CD4-positive, alpha-beta T cell treated with Interleukin-6 for 4 hours (primary cell): ENCODE results near the gene DOCK2.
"Not testable (repeated sequence)": the region's sequence is repeated elsewhere in the genome, so short reads cannot be mapped to it uniquely, and the experiment has no call there.

Source experiments
- DNase-seq: peaks from one replicate; pipeline ENCODE4 v3.0.0-alpha.2; 2020; ENCODE audit warnings: mixed read lengths

DOCK2 gene

DNA sequence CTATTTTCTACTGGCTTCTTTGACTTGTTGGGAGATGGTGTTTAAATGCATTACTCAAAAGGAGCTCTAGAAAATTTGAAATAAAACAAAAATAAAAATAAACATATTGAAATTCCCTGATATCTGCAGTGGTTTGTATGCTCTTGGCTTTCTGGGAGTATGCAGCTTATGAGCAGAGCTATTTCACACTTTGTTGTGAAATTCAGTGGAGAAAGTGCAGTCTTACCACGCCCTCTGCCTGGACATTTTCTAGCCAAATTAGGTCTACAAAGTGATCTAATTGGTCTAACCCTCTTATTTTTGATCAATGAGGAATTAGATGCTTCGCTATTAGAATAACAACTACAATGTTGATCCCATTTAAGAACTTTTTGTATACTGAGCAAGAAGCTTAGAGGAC, 276.4 kb downstream of the DOCK2 start:
- no peak for DNase-seq

DNA sequence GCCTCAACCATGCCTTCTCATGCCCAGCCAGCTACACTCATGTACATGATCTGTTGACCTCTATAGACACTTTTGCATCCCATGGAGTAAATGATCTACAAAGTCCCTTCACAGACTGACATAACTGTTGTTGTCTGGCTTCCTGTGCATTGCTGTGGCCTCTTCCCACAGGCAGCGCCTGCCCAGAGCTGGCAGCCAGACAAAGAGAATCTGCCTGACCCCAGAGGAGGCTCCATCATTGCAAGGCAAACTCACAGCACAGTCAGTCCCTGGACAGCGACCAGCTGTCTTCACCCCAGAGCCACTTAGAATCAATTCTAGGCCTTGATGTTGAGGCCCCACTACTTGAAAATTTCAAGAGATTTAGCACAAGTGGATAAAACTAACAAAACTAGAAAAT, 277.7 kb downstream of the DOCK2 start:
- no peak for DNase-seq

- no peak for DNase-seq
Observed at GRCh38 chr5:169917500-169917899, 280.4 kb downstream of the DOCK2 start.

DNA sequence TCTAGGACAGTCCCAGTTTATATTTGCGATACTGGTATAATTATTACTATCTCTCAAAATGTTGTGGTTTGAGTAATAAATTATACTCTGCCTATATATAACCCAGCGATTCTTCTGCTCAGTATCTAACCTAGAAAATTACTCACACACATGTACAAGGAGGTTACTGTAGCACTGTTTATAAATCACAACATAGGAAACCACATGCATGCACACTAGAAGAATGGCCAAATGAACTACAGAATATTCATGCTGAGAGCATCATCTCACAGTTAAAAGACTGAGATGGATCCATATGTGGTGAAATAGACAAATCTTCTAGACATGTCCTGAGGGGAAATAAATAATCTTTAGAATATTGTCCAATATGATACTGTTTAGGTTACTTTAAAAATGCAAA, 281.2 kb downstream of the DOCK2 start:
- no peak for DNase-seq

DNA sequence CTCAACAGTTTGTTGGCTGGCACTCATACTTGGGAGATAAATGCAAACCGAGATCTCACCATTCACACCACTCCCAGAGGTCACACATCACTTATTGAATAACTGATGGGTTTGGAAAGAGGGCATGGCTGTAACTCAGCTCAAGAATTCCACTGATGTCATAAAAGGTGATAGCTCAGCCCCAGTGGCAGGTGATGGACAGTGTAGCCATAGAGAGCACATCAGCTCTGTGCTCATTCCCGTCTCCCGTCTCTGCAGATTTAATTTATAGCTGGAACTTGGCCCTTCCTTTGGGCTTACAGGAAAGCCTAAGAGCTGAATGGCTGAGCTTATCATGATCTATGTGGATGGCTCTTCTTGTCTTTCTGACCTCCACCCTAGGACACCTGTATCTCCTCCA, 283.4 kb downstream of the DOCK2 start:
- DNase-seq: no peak

DNA sequence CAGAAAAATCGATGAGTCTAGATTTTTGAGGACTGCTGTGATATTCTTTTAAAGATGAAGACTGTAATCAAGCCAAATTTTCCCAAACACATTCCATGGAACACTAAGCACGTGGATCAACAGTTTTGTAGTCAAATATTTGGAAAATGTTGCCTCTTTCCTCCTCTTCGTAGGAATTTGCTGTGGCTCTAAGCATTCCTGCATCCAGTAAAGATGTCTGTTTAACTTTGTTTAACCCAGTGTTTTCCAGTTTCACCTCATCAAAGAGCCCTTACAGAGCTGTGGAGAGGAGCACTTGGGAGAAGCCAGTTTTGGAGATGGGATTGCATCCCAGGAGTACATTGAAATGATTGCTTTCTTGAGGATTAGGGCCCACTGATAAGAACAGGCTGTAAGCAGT, 284.3 kb downstream of the DOCK2 start:
- no peak for DNase-seq

- DNase-seq: no peak
Observed at GRCh38 chr5:169921949-169922348, 284.9 kb downstream of the DOCK2 start.

- DNase-seq: no peak
Observed at GRCh38 chr5:169922474-169922873, 285.4 kb downstream of the DOCK2 start.

GRCh38 chr5:169923988-169924387, 286.9 kb downstream of the DOCK2 start:
- no peak for DNase-seq

DNA sequence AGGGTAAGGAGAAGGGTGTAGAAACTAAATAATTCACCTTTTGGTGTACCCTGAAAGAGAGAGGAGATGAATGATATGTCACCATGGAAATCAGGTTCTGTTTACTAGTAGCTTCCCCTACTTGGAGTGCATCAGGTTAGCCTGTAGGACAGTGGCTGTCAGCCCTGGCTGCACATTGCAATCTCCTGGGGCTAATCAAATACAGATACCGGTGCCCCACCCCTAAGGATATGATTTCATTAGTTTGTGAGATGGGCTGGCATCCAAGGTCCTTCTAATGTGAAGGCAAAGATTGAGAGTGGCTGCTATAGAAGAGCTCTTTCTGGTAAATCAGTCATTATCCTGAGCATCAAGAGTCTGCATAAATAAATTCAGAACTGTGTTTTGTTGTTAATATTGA, 296.1 kb downstream of the DOCK2 start:
- no peak for DNase-seq

DNA sequence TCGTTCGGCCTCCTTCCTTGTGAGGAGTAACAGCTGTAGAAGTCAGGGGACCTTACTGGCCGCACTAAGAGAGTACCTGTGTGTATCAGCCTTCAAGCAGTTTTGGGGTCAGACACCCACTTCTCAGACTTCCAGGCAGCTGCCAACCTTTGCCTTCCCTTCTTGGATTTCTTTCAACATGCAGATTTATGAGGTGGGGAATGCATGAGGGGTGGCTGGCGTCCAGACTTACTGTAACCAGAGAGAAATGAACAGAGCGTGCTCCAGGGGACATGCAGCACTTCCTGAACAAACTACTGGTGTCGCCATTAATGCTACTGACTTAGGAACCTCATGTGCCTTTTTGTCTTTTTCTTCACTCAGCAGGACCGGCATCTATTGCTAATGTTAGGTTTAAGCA, 296.5 kb downstream of the DOCK2 start:
- DNase-seq: no peak

- DNase-seq: no peak
Observed at GRCh38 chr5:169934990-169935389, 297.9 kb downstream of the DOCK2 start.

DNA sequence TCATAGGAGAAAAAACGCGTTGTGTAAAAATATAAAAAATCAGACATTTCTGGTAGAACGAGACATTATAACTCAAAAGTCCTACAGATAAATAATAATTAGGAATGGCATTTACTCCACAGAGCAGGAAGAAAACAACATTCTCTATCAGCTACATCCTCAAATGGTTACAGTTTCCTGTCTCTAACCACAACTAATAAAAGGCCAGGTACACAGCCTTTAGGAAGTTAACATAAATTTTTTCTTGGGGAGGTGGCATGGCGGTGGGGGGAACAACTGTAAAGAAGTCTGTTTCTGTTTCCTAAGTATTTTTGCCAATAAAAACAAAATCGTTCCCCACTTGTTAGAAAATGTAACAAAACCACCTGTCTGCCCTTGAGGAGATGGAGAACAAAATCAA, 298.7 kb downstream of the DOCK2 start:
- DNase-seq: no peak

DNA sequence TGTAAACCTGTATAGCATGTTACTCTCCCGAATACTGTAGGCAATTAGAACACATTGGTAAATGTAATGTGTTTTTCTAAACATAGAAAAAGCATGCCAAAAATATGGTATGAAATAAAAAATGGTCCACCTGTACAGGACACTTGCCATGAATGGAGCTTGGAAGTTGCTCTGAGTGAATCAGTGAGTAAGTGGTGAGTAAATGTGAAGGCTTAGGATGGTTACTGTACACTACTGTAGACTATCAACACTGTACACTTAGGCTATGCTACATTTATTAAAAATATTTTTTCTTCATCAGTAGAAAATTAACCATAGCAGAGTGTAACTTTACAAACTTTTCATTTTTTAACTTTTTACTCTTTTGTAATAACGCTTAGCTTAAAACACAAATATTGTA, 301.4 kb downstream of the DOCK2 start:
- DNase-seq: no peak

DNA sequence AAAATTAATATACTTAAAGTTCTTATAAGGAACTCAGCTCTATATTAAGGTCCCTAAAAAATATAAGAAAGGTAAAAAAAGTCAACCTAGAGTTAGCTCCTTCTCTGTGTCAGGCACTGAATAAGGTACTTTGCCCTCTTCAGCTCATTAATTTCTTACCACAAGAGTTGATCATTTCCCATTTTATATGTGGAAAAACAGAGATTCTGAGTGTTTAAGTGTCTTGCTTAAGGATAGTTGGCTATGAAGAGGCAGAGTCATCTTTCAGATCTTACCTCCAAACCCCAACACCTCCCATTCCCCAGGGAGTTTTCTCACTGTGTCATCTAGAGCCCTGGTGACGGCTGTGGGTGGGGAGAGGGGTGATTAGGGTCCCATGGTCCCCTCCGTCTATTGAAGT, 302.7 kb downstream of the DOCK2 start:
- DNase-seq: no peak

DNA sequence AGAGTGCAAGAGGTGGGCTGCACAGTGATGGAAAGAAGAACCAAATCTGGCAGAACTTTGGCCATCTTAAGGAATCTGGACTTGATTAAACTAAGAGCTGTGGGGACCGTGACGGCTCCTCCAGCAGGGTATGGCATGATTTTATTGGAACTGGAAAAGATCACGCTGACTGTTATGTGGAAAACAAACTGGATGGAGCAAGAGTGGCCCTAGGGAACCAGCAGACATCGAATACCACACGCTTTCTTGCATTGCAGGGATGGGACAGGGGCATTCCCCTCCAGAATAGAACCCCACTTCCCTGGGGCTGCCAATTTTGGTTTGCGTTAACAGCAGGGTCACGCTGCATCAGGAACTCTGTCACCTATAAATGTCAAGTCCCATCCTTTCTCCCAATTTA, 304.5 kb downstream of the DOCK2 start:
- DNase-seq: no peak

- DNase-seq: no peak
Observed at GRCh38 chr5:169942181-169942580, 305.1 kb downstream of the DOCK2 start.

DNA sequence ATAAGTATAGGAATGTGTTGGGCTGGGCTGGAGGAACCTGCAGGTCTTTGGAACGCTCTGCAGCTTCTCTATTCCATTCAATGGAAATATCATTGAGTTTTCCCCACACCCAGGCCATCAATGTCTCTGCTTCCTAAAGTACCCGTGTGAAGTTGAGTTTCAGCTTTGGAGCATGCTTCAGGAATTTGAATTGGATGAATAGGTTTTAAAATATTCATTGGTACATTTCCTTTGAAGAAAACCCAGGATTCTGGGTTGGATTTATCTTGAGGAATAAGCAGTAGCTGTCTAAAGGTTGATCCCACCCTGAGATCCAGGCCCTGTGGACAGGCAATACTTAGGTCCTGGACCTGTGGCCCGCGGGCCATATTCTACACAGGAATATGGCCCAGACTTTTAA, 306.0 kb downstream of the DOCK2 start:
- DNase-seq: no peak

- no peak for DNase-seq
Observed at GRCh38 chr5:169944115-169944514, 307.0 kb downstream of the DOCK2 start.

DNA sequence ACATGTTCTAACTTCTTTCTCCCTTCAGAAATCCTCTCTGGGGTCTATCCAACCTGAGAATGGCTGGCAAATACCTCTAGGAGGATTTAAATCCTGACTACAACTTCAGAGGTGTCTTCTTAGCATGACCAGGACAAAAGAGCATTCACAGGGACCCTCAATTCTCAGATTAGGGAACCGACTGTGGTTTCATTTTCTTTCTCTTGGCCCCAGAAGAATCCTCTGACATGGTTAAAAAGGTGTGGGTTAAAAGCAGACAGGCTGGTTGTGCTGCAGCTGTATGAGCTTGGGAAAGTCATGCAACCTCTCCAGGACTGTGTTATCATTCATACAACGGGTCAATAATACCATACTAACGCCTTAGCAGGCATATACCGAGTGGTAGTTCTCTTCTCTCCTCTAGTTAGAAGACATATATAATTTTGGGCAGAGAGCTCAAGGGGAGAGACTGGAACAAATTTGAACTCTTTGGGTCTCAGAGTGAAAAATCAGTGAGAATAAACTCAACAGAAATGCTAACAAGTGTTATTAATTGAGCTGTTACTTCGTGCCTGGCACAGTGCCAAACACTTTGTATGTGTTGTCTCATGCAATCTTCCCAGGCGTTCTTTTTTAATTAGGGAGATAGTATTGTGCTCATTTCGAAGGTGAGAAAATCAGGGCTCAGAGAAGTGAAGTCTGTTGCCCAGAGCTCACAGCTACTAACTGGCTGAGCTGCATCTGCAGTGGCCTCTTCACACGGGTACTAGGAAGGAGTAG, 308.0 kb downstream of the DOCK2 start:
- no peak for DNase-seq

GRCh38 chr5:169945831-169946261, 308.8 kb downstream of the DOCK2 start:
- no peak for DNase-seq

DNA sequence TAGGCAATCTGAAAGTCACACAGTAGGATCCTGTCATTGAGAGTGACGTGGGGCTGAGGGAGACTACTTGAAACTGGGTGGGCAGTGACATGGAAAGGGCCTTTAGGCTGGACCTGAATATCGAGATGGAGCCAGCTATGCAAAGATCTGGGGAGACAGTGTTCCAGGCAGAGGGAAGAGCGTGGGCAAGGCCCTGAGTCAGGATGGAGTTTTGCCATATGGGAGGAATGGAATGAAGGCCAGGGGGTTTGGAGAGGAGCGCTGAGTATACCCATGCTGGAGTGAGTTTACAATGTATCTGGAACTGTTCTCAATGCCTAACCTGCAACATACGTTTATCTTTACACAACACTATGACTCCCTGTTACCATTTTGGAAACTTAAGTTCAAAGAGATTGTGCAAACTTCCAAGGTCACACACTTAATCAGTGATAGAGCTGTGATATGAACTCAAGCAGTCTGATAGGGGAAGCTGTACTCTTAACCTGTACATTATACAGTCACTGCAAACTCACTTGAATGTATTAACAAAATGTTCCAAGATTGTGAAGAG, 309.7 kb downstream of the DOCK2 start:
- DNase-seq: no peak

DNA sequence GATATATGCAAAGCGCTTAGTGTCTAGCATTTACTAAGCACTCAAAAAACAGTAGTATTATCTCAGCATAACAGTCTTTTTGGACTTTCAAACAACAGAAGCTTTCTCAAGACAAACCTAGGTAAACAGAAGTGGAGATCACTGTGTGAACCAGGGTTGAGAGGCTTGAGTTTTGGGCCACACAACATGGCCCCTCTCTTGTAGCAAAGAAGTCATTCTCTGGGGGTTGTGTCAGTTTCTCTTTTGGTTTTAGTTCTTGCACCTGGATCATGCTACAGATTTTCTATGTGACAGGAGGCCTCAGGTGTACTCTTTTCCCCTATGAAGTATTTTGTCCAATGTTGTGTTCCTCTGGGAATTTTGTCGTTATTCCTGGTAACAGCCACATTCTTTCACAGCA, 313.3 kb downstream of the DOCK2 start:
- DNase-seq: no peak

GRCh38 chr5:169953196-169953595, 316.1 kb downstream of the DOCK2 start:
- DNase-seq: not testable (repeated sequence)

DNA sequence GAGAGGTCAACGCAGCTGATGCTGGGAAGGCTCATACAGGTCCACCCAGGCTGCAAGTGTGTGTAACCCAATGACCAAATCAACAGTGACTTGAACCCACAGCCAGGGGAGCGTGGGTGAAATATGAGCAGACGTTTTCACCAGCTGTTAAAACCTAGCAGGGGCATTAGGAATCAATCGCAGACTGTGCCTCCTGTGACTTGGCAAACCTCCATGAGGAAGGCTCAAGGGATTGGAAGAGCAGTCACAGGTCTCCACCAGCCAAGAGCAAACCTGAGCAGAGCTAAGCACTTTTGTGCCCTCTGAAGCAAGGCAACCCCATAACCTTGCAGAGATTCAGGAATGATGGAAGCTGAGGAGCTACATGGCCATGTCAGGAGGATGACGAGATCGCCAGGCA, 317.7 kb downstream of the DOCK2 start:
- DNase-seq: no peak
